Measurements from ENCODE around the gene NAA80. TPM values are rescaled to one million over a fixed set of nuclear protein-coding genes. Genes with fewer than 3 reads are reported as not detected.

NAA80 gene
- total RNA-seq, 1 experiment from 2014 or later = 25.2 TPM

GRCh38 chr3:50261505-50261904 lies 37.7 kb downstream of the NAA80 start:
- no peak overlapping the region for H3K4me3 ChIP-seq
- H3K36me3 ChIP-seq (ENCODE audit: low read depth) = no peaks in the 10 kb centered on the region
- TF ChIP-seq CTCF (conservative IDR thresholded peaks at IDR 0.05) = no peak
- no peak for TF ChIP-seq EZH2 (IDR thresholded peaks at IDR 0.05; ENCODE audit: low read depth)
- H3K9me3 ChIP-seq (ENCODE audit: insufficient read depth, low read depth) = no peaks in the 10 kb centered on the region
- BruUV-seq (replicated peaks) = no TSS peak
- H3K4me1 ChIP-seq (replicated peaks; ENCODE audit: insufficient read depth) = peaks cover 31% of the 10 kb centered on the region
- CTCF ChIA-PET = no interaction called here
- no peaks in the 10 kb centered on the region for H3K79me2 ChIP-seq (ENCODE audit: low read depth)
- no peak overlapping the region for H3K27ac ChIP-seq
- POLR2A ChIA-PET (ENCODE audit: unreplicated experiment) = no interaction called here
- no peak overlapping the region for H2AFZ ChIP-seq
- no peak for DNase-seq
- intact Hi-C loops (cut with micrococcal nuclease; ENCODE audit: unreplicated experiment) = loop anchor here (5.0 kb wide), 1 partner anchor 291 kb away; no protein-coding TSS in a partner anchor
- H3K9me2 ChIP-seq (ENCODE audit: insufficient read depth) = no peaks in the 10 kb centered on the region
- no peaks in the 10 kb centered on the region for H3K27me3 ChIP-seq (ENCODE audit: insufficient read depth, low read depth)
- no peaks in the 10 kb centered on the region for H4K20me1 ChIP-seq (ENCODE audit: insufficient read depth)
- H3K4me2 ChIP-seq = no peak overlapping the region
- H3F3A ChIP-seq (ENCODE audit: insufficient read depth, low read depth) = peaks cover 23% of the 10 kb centered on the region; the same call in 1 of the 2 replicates

GRCh38 chr3:50260942-50261441 lies 38.2 kb downstream of the NAA80 start:
- H3K27me3 ChIP-seq (ENCODE audit: insufficient read depth, low read depth) = no peaks in the 10 kb centered on the region
- H3K4me3 ChIP-seq = peak overlapping the region; percentile 60; the same call in 1 of the 2 replicates
- no peaks in the 10 kb centered on the region for H3K9me2 ChIP-seq (ENCODE audit: insufficient read depth)
- H3K4me1 ChIP-seq (replicated peaks; ENCODE audit: insufficient read depth) = peaks cover 26% of the 10 kb centered on the region
- H3F3A ChIP-seq (ENCODE audit: insufficient read depth, low read depth) = peaks cover 22% of the 10 kb centered on the region; the same call in 1 of the 2 replicates
- no peak for DNase-seq
- no peaks in the 10 kb centered on the region for H4K20me1 ChIP-seq (ENCODE audit: insufficient read depth)
- TF ChIP-seq CTCF (conservative IDR thresholded peaks at IDR 0.05) = no peak
- no peak for TF ChIP-seq EZH2 (IDR thresholded peaks at IDR 0.05; ENCODE audit: low read depth)
- CTCF ChIA-PET = no interaction called here
- H3K27ac ChIP-seq = no peak overlapping the region
- peak overlapping the region; percentile 65 for H3K4me2 ChIP-seq
- POLR2A ChIA-PET (ENCODE audit: unreplicated experiment) = no interaction called here
- H2AFZ ChIP-seq = no peak overlapping the region
- H3K9me3 ChIP-seq (ENCODE audit: insufficient read depth, low read depth) = no peaks in the 10 kb centered on the region
- no peaks in the 10 kb centered on the region for H3K79me2 ChIP-seq (ENCODE audit: low read depth)
- TSS peak; percentile 14 for BruUV-seq (replicated peaks)
- intact Hi-C loops (cut with micrococcal nuclease; ENCODE audit: unreplicated experiment) = loop anchor here (1.0 to 5.0 kb wide), 4 partner anchors 8 to 291 kb away; partner anchors contain the start of gene SEMA3B
- H3K36me3 ChIP-seq (ENCODE audit: low read depth) = no peaks in the 10 kb centered on the region

- BruUV-seq (replicated peaks) = no TSS peak
- Histone ChIP-seq H3K4me1 (replicated peaks; ENCODE audit: insufficient read depth) (peaks cover 19% of the 10 kb centered on the region), H3K9me3 (ENCODE audit: insufficient read depth, low read depth) (no peaks in the 10 kb centered on the region), H2AFZ (peak overlapping the region; percentile 68; the same call in 1 of the 2 replicates), H3K27ac (no peak overlapping the region), H3F3A (ENCODE audit: insufficient read depth, low read depth) (peaks cover 15% of the 10 kb centered on the region; the same call in 1 of the 2 replicates), H3K4me2 (peak overlapping the region; percentile 65), H3K9me2 (ENCODE audit: insufficient read depth) (no peaks in the 10 kb centered on the region), H4K20me1 (ENCODE audit: insufficient read depth) (no peaks in the 10 kb centered on the region), H3K36me3 (ENCODE audit: low read depth) (no peaks in the 10 kb centered on the region), H3K79me2 (ENCODE audit: low read depth) (no peaks in the 10 kb centered on the region), H3K27me3 (ENCODE audit: insufficient read depth, low read depth) (no peaks in the 10 kb centered on the region), H3K4me3 (peak overlapping the region; percentile 60)
- TF ChIP-seq EZH2 (IDR thresholded peaks at IDR 0.05; ENCODE audit: low read depth) (no peak), CTCF (conservative IDR thresholded peaks at IDR 0.05) (peak; percentile 82)
- intact Hi-C loops (cut with micrococcal nuclease; ENCODE audit: unreplicated experiment) = loop anchor here (1.0 to 5.0 kb wide), 4 partner anchors 9 to 292 kb away; partner anchors contain the start of gene SEMA3B
- CTCF ChIA-PET = interaction anchor here (0.6 to 1.0 kb wide), 4 partner anchors 10 to 136 kb away, joined by 3 to 5 read pairs (median 4); no protein-coding TSS in a partner anchor
- peak; percentile 73 to 94 for DNase-seq
- POLR2A ChIA-PET (ENCODE audit: unreplicated experiment) = no interaction called here
Measured at GRCh38 chr3:50260027-50260941, 38.9 kb downstream of the NAA80 start.

Measured in PC-9 (cell line).